Adrenal gland (tissue), 12 donors: ENCODE data around the gene C15orf61. TPM values are rescaled to one million over a fixed set of nuclear protein-coding genes. Genes with fewer than 3 reads are reported as not detected.
A peak's percentile ranks its signal among the peaks of the same experiment; 100 is the strongest.

Experiments
- DNase-seq, 7 donors: peaks; one replicate each; pipeline ENCODE4 v3.0.0-alpha.2; 2019 to 2020
- H3K27ac ChIP-seq, 5 donors: fragments of 200-600 bp; sonication (generic) in 4 of 5; 1 replicate in 3 of 5; 2 replicates in 2 of 5; pipeline versions ENCODE4 v1.5.1 to v1.8.0; 2016 to 2020; ENCODE audit warnings: mild to moderate bottlenecking in 1 of 5
- H3K27me3 ChIP-seq: fragments of 200-600 bp; 2 replicates; pipeline ENCODE4 v1.8.0; 2021
- H3K36me3 ChIP-seq, 2 donors: fragments of 200-600 bp; replicated peaks in 1 of 2; 1 replicate in 1 of 2; 2 replicates in 1 of 2; pipeline versions ENCODE4 v1.5.1 to v1.8.0; 2018 to 2022
- H3K4me1 ChIP-seq, 2 donors: fragments of 200-600 bp; replicated peaks in 1 of 2; 1 replicate in 1 of 2; 2 replicates in 1 of 2; pipeline versions ENCODE4 v1.5.1 to v1.8.0; 2018 to 2021
- H3K4me3 ChIP-seq, 4 donors: fragments of 200-600 bp; sonication (generic) in 3 of 4; one replicate each; pipeline ENCODE4 v1.5.1; 2016 to 2018
- H3K9me3 ChIP-seq, 3 donors: fragments of 200-600 bp; sonication (generic) in 1 of 3; replicated peaks in 1 of 3; 1 replicate in 2 of 3; 2 replicates in 1 of 3; pipeline versions ENCODE4 v1.5.1 to v1.8.0; 2016 to 2021
- POLR2A ChIP-seq, 2 donors: fragments of 450-650 bp; IDR thresholded peaks; one replicate each; pipeline ENCODE4 v1.6.1; 2017; ENCODE audit warnings: antibody characterized with exemption in 2 of 2, mild to moderate bottlenecking in 2 of 2, moderate library complexity in 1 of 2
- WGBS, 4 donors: extraction: QIAGEN DNeasy Blood & Tissue Kit in 2 of 4; methylation state at CpG; one replicate each; pipeline versions ENCODE4 v1.1.5 to v1.1.7; 2013 to 2017; 5-methylcytosine and 5-hydroxymethylcytosine counted together
- intact Hi-C, 2 donors: fragments of 100-400 bp; cut with DNase I; formaldehyde crosslinking; loops; one replicate each; pipeline versions ENCODE4 v1.14.1 to v1.15.0; 2022 to 2023
- polyA plus RNA-seq, 3 donors: library from polyadenylated mRNA; stranded (reverse); fragments of 200-250 nt in 2 of 3; fragments of 350-450 nt in 1 of 3; fragmentation: Illumina TruSeq in 1 of 3; extraction: RNeasy Lipid Tissue Mini Kit (QIAGEN cat#74804) in 1 of 3; gene quantifications; one replicate each; pipeline ENCODE4 v1.2.3, GENCODE V29; 2013 to 2014
- total RNA-seq, 9 donors: library from RNA; depleted of rRNA in 4 of 9; stranded (reverse); fragments of >200 nt in 4 of 9; fragments of 120-200 nt in 1 of 9; fragmentation: NEBNext Ultra II Directional in 1 of 9; extraction: Animal tissue kit (Norgen Biotek cat#: 25700) in 1 of 9; gene quantifications; one replicate each; pipeline versions ENCODE4 v1.1.0 to v1.2.4, GENCODE V29; 2013 to 2023
- TF ChIP-seq, protein P1 (sequence below), 6 experiments: fragments of 450-650 bp in 4 of 6; fragments of 200-600 bp in 2 of 6; sonication (generic) in 1 of 6; IDR thresholded peaks; 1 replicate in 5 of 6; 2 replicates in 1 of 6; pipeline versions ENCODE4 v1.5.1 to v1.8.0; 2016 to 2021; ENCODE audit warnings: antibody characterized with exemption in 6 of 6, mild to moderate bottlenecking in 2 of 6, moderate library complexity in 1 of 6
- donor health status: healthy with polysubstance abuse.
- donor health status: Bipolar disorder and iron deficiency.
- donor health status: DM: yes; HTN: yes; CAD: no.
- donor health status: DM: no; HTN: no; CAD: no.
- donor health status: DM: no; HTN: no; CAD: no.
- donor health status: DM: yes; HTN: yes; CAD: no.

The C15orf61 gene
- total and polyA plus RNA-seq, 12 donors, result 1.2 to 8.3 (median 4.3) TPM

DNA sequence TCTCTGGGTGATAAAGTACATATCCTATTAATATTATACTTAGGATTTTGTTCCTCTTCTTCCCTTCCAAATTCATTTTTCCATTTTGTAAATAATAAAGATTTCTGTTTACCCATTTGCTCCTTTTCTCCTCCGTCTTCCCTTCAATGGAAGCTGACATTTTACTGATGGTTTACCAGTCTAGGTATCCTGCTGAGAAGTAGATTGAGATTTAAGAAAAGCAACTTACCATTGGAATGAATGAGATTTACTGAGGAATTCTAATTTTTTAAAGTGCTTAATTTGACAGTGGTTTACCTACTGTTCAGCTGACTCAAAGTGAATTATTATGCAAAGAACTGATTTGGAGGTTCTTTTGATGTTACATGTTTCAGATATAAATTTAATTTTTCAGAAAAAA is 2.4 kb downstream of the C15orf61 start:
- 86 to 98% (median 93%) methylated on average over 1 of the region's 1 CpG for WGBS, 4 donors
- Histone ChIP-seq H3K36me3 (peaks cover 0 to 5% of the 10 kb centered on the region in 2 donors), H3K9me3 (no peaks in the 10 kb centered on the region), H3K4me3 (peak overlapping the region in 1 of 4 donors; percentile 97), H3K4me1 (peaks cover 0 to 21% of the 10 kb centered on the region in 2 donors), H3K27ac (no peak overlapping the region), H3K27me3 (no peaks in the 10 kb centered on the region)
- TF ChIP-seq POLR2A (IDR thresholded peaks at IDR 0.05), result no peak
- TF ChIP-seq, protein P1, sequence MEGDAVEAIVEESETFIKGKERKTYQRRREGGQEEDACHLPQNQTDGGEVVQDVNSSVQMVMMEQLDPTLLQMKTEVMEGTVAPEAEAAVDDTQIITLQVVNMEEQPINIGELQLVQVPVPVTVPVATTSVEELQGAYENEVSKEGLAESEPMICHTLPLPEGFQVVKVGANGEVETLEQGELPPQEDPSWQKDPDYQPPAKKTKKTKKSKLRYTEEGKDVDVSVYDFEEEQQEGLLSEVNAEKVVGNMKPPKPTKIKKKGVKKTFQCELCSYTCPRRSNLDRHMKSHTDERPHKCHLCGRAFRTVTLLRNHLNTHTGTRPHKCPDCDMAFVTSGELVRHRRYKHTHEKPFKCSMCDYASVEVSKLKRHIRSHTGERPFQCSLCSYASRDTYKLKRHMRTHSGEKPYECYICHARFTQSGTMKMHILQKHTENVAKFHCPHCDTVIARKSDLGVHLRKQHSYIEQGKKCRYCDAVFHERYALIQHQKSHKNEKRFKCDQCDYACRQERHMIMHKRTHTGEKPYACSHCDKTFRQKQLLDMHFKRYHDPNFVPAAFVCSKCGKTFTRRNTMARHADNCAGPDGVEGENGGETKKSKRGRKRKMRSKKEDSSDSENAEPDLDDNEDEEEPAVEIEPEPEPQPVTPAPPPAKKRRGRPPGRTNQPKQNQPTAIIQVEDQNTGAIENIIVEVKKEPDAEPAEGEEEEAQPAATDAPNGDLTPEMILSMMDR (IDR thresholded peaks at IDR 0.05), result no peak
- DNase-seq, result no peak
- intact Hi-C loops, result loop anchor here in 1 of 2 donors (10.0 kb wide), 1 partner anchor 311 kb away; no protein-coding TSS in a partner anchor

DNA sequence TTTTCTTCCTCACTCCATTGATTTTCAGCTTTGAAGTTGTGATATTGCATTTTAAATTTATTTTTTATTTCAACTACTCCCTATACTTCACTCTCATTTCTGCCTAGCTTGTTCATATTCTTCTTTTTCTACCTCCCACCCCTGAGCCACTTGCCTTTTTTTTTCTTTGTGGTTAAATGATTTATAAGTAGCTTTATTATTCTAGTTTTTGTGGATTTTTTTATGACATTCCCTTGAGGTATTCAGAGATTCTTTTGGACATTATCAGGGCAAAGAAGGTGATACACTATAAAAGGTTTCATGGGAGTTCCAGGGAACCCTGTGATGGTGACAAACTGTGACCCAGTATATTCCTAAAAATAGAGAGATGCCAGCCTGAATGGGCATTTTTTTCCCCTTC is 3.3 kb downstream of the C15orf61 start:
- Histone ChIP-seq H3K36me3 (peaks cover 0 to 5% of the 10 kb centered on the region in 2 donors), H3K4me3 (no peak overlapping the region), H3K9me3 (no peaks in the 10 kb centered on the region), H3K27me3 (no peaks in the 10 kb centered on the region), H3K4me1 (peaks cover 0 to 21% of the 10 kb centered on the region in 2 donors), H3K27ac (no peak overlapping the region)
- intact Hi-C loops, result loop anchor here in 1 of 2 donors (10.0 kb wide), 1 partner anchor 311 kb away; no protein-coding TSS in a partner anchor
- TF ChIP-seq POLR2A (IDR thresholded peaks at IDR 0.05), result no peak
- TF ChIP-seq, protein P1 (IDR thresholded peaks at IDR 0.05), result no peak
- no peak for DNase-seq

- intact Hi-C loops, result loop anchor here in 1 of 2 donors (10.0 kb wide), 1 partner anchor 306 kb away; no protein-coding TSS in a partner anchor
- 94 to 95% (median 95%) methylated on average over 3 of the region's 3 CpGs for WGBS, 4 donors
- Histone ChIP-seq H3K36me3 (peaks cover 0 to 5% of the 10 kb centered on the region in 2 donors), H3K4me1 (peaks cover 0 to 9% of the 10 kb centered on the region in 2 donors), H3K27ac (no peak overlapping the region), H3K27me3 (no peaks in the 10 kb centered on the region), H3K9me3 (no peaks in the 10 kb centered on the region), H3K4me3 (no peak overlapping the region)
- DNase-seq, result no peak
- TF ChIP-seq, protein P1 (IDR thresholded peaks at IDR 0.05), result no peak
- no peak for TF ChIP-seq POLR2A (IDR thresholded peaks at IDR 0.05)
These were observed 7.6 kb downstream of the C15orf61 start for GRCh38 chr15:67528513-67528912.

- Histone ChIP-seq H3K27me3 (no peaks in the 10 kb centered on the region), H3K4me3 (no peak overlapping the region), H3K36me3 (peaks cover 0 to 5% of the 10 kb centered on the region in 2 donors), H3K9me3 (no peaks in the 10 kb centered on the region), H3K27ac (peak overlapping the region in 1 of 5 donors; percentile 27), H3K4me1 (no peaks in the 10 kb centered on the region)
- intact Hi-C loops, result no loop called here
- DNase-seq, result no peak
- 59 to 73% (median 68%) methylated on average over 3 of the region's 3 CpGs for WGBS, 4 donors
- TF ChIP-seq POLR2A (IDR thresholded peaks at IDR 0.05), result no peak
- TF ChIP-seq, protein P1 (IDR thresholded peaks at IDR 0.05), result no peak
These were observed 10.5 kb downstream of the C15orf61 start for GRCh38 chr15:67531379-67531914.
